ENCODE data around the gene SYNGR1.

- TF ChIP-seq POLR2A (IDR thresholded peaks at IDR 0.05) (no peak), CTCF (IDR thresholded peaks at IDR 0.05) (no peak)
Observed at GRCh38 chr22:39301108-39301507, 48.7 kb upstream of the SYNGR1 start.
